OCI-LY7 (cell line): ENCODE measurements around the gene NABP2. TPM values are rescaled to one million over a fixed set of nuclear protein-coding genes. Genes with fewer than 3 reads are reported as not detected.

ENCODE experiments used
- BruUV-seq: library from RNA; stranded (reverse); fragments of 400-500 nt; replicated peaks from 2 replicates; lab custom pipeline; 2021; lab: Mats Ljungman, UMichigan
- CTCF ChIA-PET: fragments of 300-600 bp; sonication (Branson Sonifier 250); formaldehyde crosslinking; loops from one replicate; lab custom pipeline; 2022; ENCODE audit warnings: antibody characterized with exemption; ENCODE audit not compliant: unreplicated experiment; lab: Charles Lee
- POLR2A ChIA-PET: fragments of 300-600 bp; sonication (Branson Sonifier 250); formaldehyde crosslinking; loops from one replicate; lab custom pipeline; 2022; ENCODE audit warnings: antibody characterized with exemption; lab: Charles Lee
- DNase-seq: peaks from one replicate; pipeline ENCODE4 v3.0.0-alpha.2; 2015; ENCODE audit warnings: low spot score
- H2AFZ ChIP-seq: fragments of 200-600 bp; sonication (generic), shearing (Covaris generic); 2 replicates; pipeline ENCODE4 v1.6.1; 2014; ENCODE audit warnings: mild to moderate bottlenecking, antibody characterized with exemption, low read length, moderate library complexity
- H3K27ac ChIP-seq: fragments of 200-600 bp; sonication (generic); 2 replicates; pipeline ENCODE4 v1.5.1; 2014; ENCODE audit warnings: mixed run types, low read depth, mild to moderate bottlenecking, moderate library complexity, low read length, inconsistent platforms; ENCODE audit not compliant: poor library complexity, severe bottlenecking
- H3K36me3 ChIP-seq: fragments of 200-600 bp; sonication (generic); 2 replicates; pipeline ENCODE4 v1.6.1; 2014; ENCODE audit warnings: mild to moderate bottlenecking, antibody characterized with exemption, low read length, moderate library complexity, mixed read lengths; ENCODE audit not compliant: insufficient read depth
- H3K4me1 ChIP-seq: fragments of 200-600 bp; sonication (generic); 2 replicates; pipeline ENCODE4 v1.5.1; 2014; ENCODE audit warnings: mild to moderate bottlenecking, low read length; ENCODE audit not compliant: insufficient read depth, poor library complexity, severe bottlenecking
- H3K4me2 ChIP-seq: fragments of 200-600 bp; sonication (generic); 2 replicates; pipeline ENCODE4 v1.6.1; 2014; ENCODE audit warnings: mild to moderate bottlenecking, low read length
- H3K4me3 ChIP-seq: fragments of 200-600 bp; sonication (generic); 2 replicates; pipeline ENCODE4 v1.5.1; 2014; ENCODE audit warnings: mild to moderate bottlenecking, low read depth, low read length; ENCODE audit not compliant: poor library complexity, severe bottlenecking
- H3K79me2 ChIP-seq: fragments of 200-600 bp; sonication (generic); 2 replicates; pipeline ENCODE4 v1.6.1; 2016; ENCODE audit warnings: low read depth, mild to moderate bottlenecking, low read length, moderate library complexity, mixed read lengths; ENCODE audit not compliant: insufficient read depth
- H3K9me2 ChIP-seq: fragments of 200-600 bp; sonication (generic); 2 replicates; pipeline ENCODE4 v1.6.1; 2016; ENCODE audit warnings: mild to moderate bottlenecking, low read length, mixed read lengths; ENCODE audit not compliant: insufficient read depth
- H3K9me3 ChIP-seq: fragments of 200-600 bp; sonication (generic); 2 replicates; pipeline ENCODE4 v1.6.1; 2014; ENCODE audit warnings: mild to moderate bottlenecking, mixed run types, low read length, mixed read lengths
- H4K20me1 ChIP-seq: fragments of 200-600 bp; sonication (generic); 2 replicates; pipeline ENCODE4 v1.6.1; 2014; ENCODE audit warnings: mild to moderate bottlenecking, antibody characterized with exemption, low read length, moderate library complexity, mixed read lengths; ENCODE audit not compliant: insufficient read depth
- EZH2phosphoT487 ChIP-seq: fragments of 200-600 bp; sonication (generic); IDR thresholded peaks from 2 replicates; pipeline ENCODE4 v1.6.1; 2018; ENCODE audit warnings: low read depth, borderline replicate concordance, mild to moderate bottlenecking, mixed run types, antibody characterized with exemption, low read length, moderate library complexity, mixed read lengths
- intact Hi-C: fragments of 100-400 bp; cut with micrococcal nuclease; formaldehyde crosslinking; loops from one replicate; pipeline ENCODE4 v1.10.0; 2022; ENCODE audit not compliant: unreplicated experiment
- total RNA-seq, 2 experiments: library from RNA; depleted of rRNA in 1 of 2; stranded (reverse); fragments of >200 nt in 1 of 2; shearing (Covaris generic) in 1 of 2; gene quantifications; 2 replicates each; pipeline ENCODE4 v1.2.3, GENCODE V29; 2014 to 2022
- TF ChIP-seq, protein P1 (sequence below): fragments of 200-600 bp; sonication (generic); conservative IDR thresholded peaks from 2 replicates; pipeline ENCODE4 v1.5.1; 2014; ENCODE audit warnings: mild to moderate bottlenecking, antibody characterized with exemption, low read length, moderate library complexity, mixed read lengths

The NABP2 gene
- total RNA-seq, 2 experiments from 2014 or later, result 37.5 to 61.1 TPM

DNA sequence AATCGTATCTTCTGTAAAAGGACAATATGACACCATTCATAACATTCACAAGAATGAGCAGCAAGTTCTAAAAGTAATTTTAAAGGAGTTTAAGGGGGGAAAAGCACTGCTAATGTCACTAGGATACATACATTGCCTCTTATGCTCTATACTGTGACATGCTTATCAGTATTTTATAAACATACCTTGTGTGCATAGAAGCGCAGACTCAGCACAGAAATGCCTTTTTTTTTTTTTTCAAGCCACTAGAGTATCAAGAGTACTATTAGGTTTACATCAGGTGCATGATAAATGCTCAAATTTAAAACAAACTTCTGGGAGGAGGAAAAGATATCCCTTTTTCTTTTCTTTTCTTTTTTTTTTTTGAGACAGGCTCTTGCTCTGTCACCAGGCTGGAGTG lies 21.3 kb upstream of the NABP2 start:
- H3K27ac ChIP-seq, result no peak overlapping the region
- peaks cover 32% of the 10 kb centered on the region for H3K4me1 ChIP-seq
- H3K36me3 ChIP-seq, result peaks cover 37% of the 10 kb centered on the region
- no peak for DNase-seq
- CTCF ChIA-PET, result no interaction called here
- BruUV-seq, result no TSS peak
- POLR2A ChIA-PET, result interaction anchor here (2.2 kb wide), 1 partner anchor 19 kb away, joined by 12 read pairs; the partner anchor contains the start of gene RNF41
- no peak overlapping the region for H3K4me3 ChIP-seq
- H2AFZ ChIP-seq, result no peak overlapping the region
- no peak overlapping the region for H3K4me2 ChIP-seq
- no peaks in the 10 kb centered on the region for H3K9me2 ChIP-seq
- H3K9me3 ChIP-seq, result no peaks in the 10 kb centered on the region
- H4K20me1 ChIP-seq, result no peaks in the 10 kb centered on the region
- no peaks in the 10 kb centered on the region for H3K79me2 ChIP-seq
- intact Hi-C loops, result no loop called here
- TF ChIP-seq, protein P1, sequence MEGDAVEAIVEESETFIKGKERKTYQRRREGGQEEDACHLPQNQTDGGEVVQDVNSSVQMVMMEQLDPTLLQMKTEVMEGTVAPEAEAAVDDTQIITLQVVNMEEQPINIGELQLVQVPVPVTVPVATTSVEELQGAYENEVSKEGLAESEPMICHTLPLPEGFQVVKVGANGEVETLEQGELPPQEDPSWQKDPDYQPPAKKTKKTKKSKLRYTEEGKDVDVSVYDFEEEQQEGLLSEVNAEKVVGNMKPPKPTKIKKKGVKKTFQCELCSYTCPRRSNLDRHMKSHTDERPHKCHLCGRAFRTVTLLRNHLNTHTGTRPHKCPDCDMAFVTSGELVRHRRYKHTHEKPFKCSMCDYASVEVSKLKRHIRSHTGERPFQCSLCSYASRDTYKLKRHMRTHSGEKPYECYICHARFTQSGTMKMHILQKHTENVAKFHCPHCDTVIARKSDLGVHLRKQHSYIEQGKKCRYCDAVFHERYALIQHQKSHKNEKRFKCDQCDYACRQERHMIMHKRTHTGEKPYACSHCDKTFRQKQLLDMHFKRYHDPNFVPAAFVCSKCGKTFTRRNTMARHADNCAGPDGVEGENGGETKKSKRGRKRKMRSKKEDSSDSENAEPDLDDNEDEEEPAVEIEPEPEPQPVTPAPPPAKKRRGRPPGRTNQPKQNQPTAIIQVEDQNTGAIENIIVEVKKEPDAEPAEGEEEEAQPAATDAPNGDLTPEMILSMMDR, result no peak
- TF ChIP-seq EZH2phosphoT487, result no peak

DNA sequence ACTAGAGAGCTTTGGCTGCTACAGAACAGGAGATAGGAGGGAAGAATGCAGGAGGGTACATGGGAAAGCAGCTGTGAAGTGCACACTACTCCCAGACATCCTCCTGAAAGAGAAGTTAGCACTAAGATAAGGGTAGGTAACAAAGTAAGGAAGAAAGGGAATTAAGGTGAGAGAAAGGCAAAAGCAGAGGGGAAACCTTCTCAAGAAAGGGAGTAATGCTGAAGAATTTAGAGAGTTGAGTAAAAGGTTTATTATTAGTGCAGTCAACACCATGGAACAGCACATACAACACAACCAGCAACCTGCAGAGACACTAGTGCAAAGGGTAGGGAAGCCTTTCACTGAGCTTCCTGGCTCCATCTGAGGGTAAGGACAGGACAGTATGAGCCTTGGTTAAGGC lies 19.9 kb upstream of the NABP2 start:
- no TSS peak for BruUV-seq

DNA sequence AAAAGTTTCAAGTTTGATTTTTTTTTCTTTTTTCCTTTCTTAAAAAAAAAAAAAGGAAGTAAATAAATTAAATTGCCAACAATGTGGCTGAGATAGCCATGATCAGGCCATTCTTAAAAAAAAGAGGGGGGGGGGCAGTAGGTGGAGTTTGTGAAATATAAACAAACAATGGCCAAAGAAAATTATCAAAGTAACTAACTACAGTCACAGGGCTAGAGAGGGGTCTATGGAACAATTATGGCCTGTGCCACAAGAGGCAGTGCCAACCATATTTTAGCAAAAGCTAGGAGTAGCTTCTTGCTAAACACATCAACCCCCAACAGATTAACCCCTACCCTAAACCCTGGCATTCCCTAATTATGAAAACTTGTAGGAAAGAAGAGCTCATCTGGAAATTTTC lies 18.7 kb upstream of the NABP2 start:
- no TSS peak for BruUV-seq
- peak; percentile 56 for DNase-seq
- no peaks in the 10 kb centered on the region for H3K9me3 ChIP-seq
- intact Hi-C loops, result no loop called here
- POLR2A ChIA-PET, result interaction anchor here (0.5 to 6.1 kb wide), 9 partner anchors 9 to 324 kb away, joined by 3 to 85 read pairs (median 3); partner anchors contain the start of genes IL23A, RNF41 and ZC3H10
- CTCF ChIA-PET, result interaction anchor here (4.4 kb wide), 1 partner anchor 16 kb away, joined by 35 read pairs; the partner anchor contains the start of gene RNF41
- no peaks in the 10 kb centered on the region for H3K9me2 ChIP-seq
- no peak overlapping the region for H2AFZ ChIP-seq
- H3K36me3 ChIP-seq, result peaks cover 56% of the 10 kb centered on the region
- H3K79me2 ChIP-seq, result no peaks in the 10 kb centered on the region
- H4K20me1 ChIP-seq, result no peaks in the 10 kb centered on the region
- H3K27ac ChIP-seq, result no peak overlapping the region
- no peak for TF ChIP-seq EZH2phosphoT487
- TF ChIP-seq, protein P1, result peak; percentile 68
- peaks cover 42% of the 10 kb centered on the region for H3K4me1 ChIP-seq
- no peak overlapping the region for H3K4me2 ChIP-seq
- H3K4me3 ChIP-seq, result no peak overlapping the region

More for the DNA sequence above, 19.9 kb upstream of the NABP2 start:
- ChIA-PET POLR2A (interaction anchor here (6.1 kb wide), 1 partner anchor 18 kb away, joined by 85 read pairs; the partner anchor contains the start of gene RNF41), CTCF (interaction anchor here (4.4 kb wide), 1 partner anchor 17 kb away, joined by 35 read pairs; the partner anchor contains the start of gene RNF41)
- Histone ChIP-seq H3K4me1 (peaks cover 42% of the 10 kb centered on the region), H4K20me1 (no peaks in the 10 kb centered on the region), H3K9me2 (no peaks in the 10 kb centered on the region), H2AFZ (no peak overlapping the region), H3K79me2 (no peaks in the 10 kb centered on the region), H3K4me3 (no peak overlapping the region), H3K4me2 (no peak overlapping the region), H3K9me3 (no peaks in the 10 kb centered on the region), H3K36me3 (peaks cover 46% of the 10 kb centered on the region), H3K27ac (no peak overlapping the region)
- TF ChIP-seq EZH2phosphoT487, result no peak
- TF ChIP-seq, protein P1, result no peak
- no peak for DNase-seq
- intact Hi-C loops, result no loop called here
